H4 (cell line): Measurements from ENCODE around the gene SAMD4B. TPM values are rescaled to one million over a fixed set of nuclear protein-coding genes. Genes with fewer than 3 reads are reported as not detected.
"Not testable (repeated sequence)": the region's sequence is repeated elsewhere in the genome, so short reads cannot be mapped to it uniquely, and the experiment has no call there.

Source experiments
- DNase-seq: peaks from one replicate; pipeline ENCODE4 v3.0.0-alpha.2; 2015; ENCODE audit warnings: low spot score
- total RNA-seq: library from RNA; depleted of rRNA; stranded (reverse); fragments of >200 nt; shearing (Covaris generic); gene quantifications from 2 replicates; pipeline ENCODE4 v1.2.3, GENCODE V29; 2014

Gene SAMD4B
- total RNA-seq, 1 experiment from 2014 or later = 35.3 TPM

GRCh38 chr19:39336483-39336882, 5.7 kb upstream of the SAMD4B start:
- no peak for DNase-seq

- no peak for DNase-seq
These were observed 2.5 kb upstream of the SAMD4B start for GRCh38 chr19:39339674-39340073.

GRCh38 chr19:39340156-39340555, 2.1 kb upstream of the SAMD4B start:
- DNase-seq = not testable (repeated sequence)

- DNase-seq = no peak
These were observed 997 bp upstream of the SAMD4B start for GRCh38 chr19:39341129-39341718.

DNA sequence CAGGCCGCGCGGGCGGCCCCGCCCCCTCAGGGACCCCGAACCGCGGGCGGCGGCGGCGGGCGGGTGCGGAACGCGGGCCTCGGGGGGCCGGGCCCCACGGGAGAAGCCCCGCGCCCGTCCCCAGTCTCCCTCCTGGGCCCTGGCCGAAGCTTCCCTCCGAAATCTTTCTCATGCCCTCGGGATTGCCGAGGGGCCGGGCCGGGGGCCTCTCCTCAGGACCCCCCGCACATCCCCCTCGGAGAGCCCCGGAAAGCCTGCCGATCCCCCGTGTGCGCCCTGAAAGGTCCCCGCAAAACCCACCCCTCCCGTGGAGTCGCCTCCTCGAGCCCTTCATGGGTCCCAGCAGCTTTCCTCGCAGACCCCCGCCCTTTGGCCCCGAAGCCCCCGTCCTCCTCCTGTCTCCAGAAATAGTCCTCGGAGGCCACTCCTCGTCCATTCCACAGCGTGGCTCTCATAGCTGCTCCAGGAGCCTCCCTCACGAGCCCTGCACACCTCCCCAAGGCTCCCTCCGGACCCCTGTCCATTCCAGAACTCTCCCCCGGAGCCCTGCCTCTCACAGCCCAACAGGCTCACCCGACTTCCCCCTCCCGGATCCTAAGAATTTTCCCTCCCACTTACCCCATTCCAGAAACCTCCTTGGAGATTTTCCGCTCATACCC, 555 bp downstream of the SAMD4B start:
- DNase-seq = no peak

DNA sequence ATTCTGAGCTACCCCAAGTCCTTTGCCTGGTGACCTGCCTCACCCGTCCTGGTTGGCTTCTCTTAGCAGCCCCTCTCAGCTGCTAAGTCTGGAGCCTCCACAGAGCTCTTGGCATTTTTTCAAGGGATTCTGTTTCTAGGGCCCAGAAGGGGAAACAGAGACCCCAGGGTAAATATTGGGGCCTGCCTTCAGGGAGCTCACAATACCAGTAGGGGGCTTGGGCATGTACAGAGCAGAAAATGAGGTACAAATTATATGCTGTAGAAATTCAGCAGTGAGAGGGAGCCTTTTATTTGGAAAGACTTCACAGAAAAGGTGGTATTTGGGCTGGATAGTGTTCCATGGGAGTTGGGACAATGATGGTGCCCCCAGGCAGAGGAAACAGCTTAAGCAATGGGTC, 3.7 kb downstream of the SAMD4B start:
- no peak for DNase-seq

- no peak for DNase-seq
These were observed 5.3 kb downstream of the SAMD4B start for GRCh38 chr19:39347332-39348164.

- DNase-seq = no peak
These were observed 7.1 kb downstream of the SAMD4B start for GRCh38 chr19:39349326-39349725.

DNA sequence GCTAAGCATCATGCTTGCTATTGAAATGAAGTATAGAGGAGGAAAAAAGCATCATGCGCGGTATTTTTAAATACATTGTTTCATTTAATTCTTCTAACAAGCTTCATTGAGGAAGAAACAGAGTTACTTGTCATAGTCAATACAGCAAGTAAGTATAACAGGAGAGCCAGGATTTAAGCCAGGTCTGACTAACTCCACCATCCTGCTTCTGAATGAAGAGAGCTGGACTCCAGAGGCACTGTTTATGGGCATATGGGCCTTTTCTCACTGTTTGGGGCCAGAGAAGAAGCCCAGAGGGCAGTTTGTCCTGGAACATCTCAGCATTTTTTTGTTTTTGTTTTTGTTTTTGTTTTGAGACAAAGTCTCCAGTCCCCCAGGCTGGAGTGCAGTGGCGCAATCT, 7.9 kb downstream of the SAMD4B start:
- no peak for DNase-seq

- DNase-seq = no peak
These were observed 9.4 kb downstream of the SAMD4B start for GRCh38 chr19:39351537-39352064.

GRCh38 chr19:39352381-39353255, 10.4 kb downstream of the SAMD4B start:
- DNase-seq = no peak

GRCh38 chr19:39355253-39355652, 13.0 kb downstream of the SAMD4B start:
- no peak for DNase-seq

DNA sequence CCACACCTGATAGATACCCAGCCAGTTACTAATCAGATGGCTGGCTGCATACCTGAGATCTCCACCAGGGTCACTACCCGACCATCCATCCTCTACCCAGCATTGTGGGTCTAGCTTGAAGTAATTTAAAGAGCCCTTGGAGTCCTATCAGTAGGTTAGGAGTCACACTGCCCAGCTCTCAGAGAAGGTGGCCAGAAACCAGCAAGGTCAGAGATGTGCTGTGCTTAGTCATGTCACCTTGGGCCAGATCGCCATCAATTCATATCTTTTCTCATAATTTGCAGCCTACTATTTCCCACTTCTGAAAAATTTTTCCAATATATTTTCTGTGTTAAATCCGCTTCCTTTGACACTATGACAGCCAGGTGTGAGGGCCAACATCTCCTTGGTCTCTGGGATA, 13.9 kb downstream of the SAMD4B start:
- DNase-seq = no peak

- no peak for DNase-seq
These were observed 14.4 kb downstream of the SAMD4B start for GRCh38 chr19:39356647-39357046.

DNA sequence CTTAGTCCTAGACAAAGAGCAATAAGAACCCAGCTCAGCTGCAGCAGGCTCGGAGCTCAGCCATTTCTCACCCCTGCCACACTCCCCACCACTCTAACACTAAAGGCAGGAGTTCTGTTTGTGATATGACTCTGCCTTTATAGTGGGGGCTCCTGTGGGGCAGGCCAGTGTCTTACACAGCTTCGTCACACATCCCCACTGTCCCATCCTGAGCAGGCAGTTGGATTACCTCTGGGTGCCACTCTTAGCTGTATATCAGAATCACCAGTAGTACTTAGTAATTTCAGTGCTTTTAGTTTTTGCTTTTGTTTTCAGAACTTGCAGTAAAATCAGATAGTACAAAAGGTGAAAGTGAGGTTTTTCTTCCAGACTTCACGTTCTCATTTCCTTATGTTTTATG, 16.8 kb downstream of the SAMD4B start:
- DNase-seq = no peak

DNA sequence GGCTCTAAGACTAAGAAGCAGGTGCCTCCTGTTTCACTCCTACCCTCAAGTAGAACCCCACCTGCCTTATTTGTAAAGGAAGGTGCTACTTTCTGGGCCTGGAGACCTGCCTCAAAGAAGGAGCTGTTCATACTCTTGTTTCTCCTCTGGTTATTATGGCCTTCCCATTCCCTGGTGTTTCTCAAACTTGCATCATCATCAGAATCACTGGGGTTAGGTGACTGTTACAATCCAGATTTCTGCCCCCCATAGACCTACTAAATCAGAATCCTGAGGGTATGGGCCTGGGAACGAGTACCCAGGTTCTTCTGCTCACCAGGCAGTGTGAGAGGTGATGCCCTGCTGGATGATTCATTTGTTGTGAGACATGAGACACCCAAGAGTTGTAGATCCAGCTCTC, 18.4 kb downstream of the SAMD4B start:
- no peak for DNase-seq

DNA sequence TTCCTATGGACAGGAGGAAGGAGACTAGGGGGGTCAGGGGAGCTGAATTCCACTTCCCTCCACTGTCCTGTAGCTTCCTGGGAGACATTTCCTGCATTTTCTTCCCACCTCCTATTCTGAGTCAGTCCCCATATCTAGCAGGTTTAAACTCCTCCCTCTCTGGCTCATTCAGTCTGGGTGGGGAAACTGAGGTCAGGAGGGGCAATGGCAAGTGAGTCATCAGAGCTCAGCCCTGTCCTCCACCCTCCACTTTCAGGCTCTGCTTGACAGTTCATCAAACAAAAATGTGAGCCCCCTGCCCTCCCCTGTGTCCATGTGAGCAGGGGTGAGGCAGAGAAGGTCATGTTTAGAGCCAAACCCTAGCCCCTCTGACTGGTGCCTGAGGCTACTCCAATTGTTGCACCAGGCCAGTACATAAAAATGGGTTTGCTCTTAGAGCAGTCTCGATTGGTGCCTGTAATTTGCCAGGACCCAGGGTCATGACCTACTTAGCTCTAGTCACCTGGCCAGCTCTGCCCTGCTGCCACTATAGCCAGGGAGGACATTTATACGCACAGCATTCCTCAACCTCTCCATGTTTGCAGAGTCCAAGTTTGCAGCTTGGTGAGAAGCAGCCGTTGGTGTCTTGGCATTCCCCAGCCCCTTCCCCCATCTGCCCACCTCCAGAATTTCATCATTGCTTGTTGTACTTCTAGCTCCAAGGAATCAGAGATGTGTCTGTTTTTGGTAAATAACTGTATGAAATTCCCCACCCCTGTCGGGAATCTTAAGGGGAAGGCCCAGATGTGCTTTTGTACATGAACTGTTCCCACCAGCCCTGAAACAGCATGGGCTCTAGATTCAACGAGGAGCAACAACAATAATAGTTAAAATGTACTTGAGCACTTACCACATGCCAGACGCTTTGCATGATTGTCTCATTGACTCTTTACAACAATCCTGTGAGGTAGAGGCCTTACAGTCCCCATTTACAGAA, 20.7 kb downstream of the SAMD4B start:
- no peak for DNase-seq

- DNase-seq = no peak
These were observed 21.8 kb downstream of the SAMD4B start for GRCh38 chr19:39363901-39364457.

DNA sequence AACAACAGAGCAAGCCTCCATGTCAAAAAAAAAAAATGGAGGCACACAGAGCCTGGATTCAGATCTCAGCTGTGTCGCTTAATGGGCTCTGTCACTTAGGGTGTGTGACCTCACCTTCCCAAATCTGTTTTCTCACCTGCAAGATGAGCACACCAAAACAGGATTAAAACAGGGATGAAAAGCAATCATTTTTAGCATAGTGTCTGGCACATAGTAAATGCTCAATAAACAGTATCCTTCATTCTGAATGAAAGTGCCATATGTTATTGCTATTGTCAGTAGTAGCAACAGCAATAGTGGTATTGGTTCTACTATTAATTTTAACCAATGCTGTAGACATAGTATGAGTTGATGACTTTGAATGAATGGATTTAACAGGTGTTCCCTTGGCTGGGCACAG, 23.3 kb downstream of the SAMD4B start:
- DNase-seq = no peak

DNA sequence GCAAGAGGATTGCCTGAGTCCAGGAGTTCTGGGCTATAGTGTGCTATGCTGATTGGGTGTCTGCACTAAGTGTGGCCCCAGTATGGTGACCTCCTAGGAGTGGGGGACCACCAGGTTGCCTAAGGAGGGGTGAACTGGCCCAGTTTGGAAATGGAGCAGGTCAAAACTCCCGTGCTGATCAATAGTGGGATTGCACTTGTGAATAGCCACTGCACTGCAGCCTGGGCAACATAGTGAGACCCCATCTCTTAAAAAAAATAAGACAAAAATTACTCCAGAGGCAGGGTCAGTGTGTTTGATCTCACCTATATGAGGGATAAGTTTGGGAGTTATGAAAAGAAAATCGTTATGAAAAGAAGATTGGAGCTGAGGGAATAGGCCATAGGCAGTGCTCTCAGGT, 27.0 kb downstream of the SAMD4B start:
- no peak for DNase-seq
